Raji (cell line): Measurements from ENCODE around the gene ZNF277.

Source experiments
- POLR2A ChIP-seq: IDR thresholded peaks from 2 replicates; pipeline ENCODE4 v1.6.1; 2011; ENCODE audit warnings: low read depth, low read length, control low read depth; ENCODE audit not compliant: insufficient read depth

The ZNF277 gene

DNA sequence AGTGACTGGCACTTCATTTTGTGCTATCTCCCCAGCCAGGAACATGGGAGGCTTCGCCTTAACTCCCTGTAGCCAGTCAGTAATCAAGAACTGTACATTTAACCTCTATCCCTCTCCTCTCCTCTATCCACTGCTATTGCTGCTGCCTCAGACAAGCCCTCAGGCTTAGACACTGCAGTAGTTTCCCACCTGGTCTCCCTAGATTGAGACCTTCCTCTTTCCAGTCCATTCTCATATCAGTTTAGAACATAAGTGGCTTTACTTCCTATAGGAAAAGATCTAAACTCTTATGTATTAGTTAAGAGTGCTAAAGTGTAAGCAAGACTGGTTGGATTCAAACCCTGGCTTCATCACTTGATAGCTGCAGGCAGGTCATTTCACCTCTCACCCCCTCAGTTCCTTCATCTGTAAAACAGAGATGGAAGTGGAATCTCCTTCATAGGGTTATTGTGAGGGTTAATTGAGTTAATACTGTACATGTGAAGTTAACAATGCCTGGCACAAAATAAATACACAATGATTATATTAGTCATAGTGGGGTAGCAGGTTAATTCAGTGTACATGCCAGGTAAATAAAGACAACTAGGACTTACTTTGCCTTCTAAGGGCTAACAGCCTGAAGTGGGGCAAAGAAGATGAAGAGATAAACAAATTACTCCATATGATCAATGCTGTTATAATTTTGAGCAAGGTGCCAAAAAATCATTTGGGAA lies 76.1 kb downstream of the ZNF277 start:
- no peak for TF ChIP-seq POLR2A

DNA sequence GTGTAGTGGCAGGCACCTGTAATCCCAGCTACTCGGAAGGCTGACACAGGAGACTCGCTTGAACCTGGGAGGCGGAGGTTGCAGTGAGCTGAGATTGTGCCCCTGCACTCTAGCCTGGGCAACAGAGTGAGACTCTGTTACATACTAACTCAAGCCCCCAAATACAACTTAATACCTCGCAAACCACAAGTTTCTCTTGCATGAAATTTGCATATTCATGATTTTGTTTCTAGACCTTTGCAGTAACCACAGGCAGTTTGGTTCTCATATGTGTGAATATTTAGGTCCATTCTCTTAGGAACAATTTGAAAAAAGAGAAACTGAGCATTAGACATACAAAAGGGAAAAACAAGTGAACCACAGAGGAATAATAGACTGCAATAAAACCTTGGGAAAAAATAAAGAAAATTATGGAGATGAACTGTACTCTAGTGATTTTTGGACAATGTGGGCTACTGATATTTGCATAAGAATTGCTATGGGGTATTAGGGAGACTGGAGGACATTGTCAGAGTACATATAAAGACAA lies 77.0 kb downstream of the ZNF277 start:
- no peak for TF ChIP-seq POLR2A

DNA sequence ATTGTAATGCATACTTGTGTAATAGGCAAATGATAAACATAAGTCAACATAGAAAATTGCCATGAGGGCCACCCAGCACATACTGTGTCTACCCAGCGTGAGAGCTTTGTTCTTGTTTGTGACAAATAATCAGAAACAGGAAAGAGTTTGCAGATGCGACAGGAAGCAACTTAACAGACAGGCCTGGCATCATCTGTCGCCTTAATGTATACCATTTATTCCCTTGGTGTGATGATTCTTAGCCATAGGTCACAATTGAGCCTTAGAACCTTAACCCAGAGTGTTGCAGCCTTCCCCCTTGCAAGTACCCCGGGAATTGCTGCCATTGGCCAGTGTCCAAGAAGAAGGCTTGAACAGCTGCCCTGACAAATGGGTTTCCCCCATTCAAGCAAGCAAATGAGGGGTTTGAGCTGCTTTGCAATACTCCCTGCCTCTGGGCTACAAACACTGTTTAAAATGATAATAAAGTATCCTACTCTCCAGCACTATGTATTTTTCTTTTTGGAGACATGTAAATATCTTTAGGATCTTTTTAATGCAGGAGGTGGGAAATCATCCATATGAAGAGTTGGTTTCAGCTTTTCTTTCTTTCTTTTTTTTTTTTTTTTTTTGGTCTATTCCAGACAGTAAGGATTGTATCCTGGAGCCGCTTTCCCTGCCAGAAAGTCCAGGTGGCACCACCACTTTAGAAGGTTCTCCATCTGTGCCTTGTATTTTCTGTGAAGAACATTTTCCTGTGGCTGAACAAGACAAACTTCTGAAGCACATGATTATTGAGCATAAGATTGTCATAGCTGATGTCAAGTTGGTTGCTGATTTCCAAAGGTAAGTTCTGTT lies 80.0 kb downstream of the ZNF277 start:
- TF ChIP-seq POLR2A = no peak

DNA sequence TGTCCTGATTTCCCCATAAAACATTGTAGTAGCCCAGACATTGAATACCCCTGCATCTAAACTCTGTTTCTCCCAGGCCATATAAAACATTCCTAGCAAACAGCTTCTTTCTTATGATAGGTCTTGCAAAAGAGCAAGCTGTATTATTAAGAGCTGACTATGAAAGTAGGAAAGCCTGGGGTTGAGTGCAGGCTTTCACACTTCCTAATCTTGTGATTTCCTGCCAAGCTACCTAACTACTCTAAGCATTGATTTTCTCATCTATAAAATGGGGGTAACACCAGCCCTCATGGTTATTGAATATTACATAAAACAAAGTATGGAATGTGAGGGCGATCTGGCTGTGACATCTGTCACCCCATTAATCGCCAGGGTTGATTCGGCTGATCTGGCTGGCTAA lies 81.8 kb downstream of the ZNF277 start:
- TF ChIP-seq POLR2A = no peak

DNA sequence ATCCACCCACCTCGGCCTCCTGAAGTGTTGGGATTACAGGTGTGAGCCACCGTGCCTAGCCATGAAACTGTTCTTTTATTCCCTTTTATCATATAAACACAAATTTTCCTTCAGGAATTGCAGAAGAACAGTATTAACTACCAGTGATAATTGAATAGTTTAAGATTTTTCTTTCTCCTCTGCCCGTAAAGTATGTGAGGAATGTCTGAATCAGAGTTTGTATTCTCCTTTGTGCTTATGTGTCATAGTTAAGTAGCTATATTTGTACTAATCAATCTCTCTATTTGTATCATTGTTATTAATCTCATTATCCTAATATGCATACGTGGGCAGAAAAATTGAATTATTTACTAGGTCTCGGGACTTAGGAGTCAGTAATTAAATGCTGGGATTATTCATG lies 83.6 kb downstream of the ZNF277 start:
- no peak for TF ChIP-seq POLR2A

DNA sequence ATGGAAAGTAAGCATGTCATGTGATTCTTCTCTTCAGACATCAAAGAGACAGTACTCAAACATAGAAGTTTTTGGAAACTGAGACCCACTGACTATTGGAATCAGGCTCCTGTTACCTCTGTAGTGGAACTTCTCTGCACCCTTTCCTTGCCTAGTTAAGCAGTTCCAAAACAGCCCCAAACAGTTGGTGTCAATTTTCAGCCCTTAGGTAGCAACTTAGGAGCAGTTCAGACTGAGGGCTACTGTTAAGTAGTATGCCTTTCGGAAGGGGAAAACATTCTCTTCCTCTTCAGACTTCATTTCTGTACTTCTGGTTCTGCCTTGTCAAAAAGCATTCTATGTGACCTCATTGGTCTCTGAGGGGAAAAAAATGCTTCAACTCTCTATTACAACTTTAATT lies 85.7 kb downstream of the ZNF277 start:
- no peak for TF ChIP-seq POLR2A

DNA sequence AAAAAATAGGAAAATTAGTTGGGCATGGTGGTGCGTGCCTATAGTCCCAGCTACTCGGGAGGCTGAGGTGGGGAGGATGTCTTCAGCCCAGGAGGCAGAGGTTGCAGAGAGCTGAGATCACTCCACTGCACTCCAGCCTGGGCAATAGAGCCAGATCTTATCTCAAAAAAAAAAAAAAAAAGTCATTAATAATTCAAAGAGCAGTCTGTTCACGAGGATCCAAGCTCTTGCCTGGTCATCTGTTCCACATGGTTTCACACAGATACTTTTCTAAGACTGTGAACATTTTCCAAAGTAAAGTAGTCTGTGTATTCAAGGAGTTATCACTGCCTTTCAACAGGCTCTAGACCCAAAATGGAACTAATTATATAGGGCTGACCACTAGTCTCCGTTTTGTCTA lies 86.9 kb downstream of the ZNF277 start:
- no peak for TF ChIP-seq POLR2A

DNA sequence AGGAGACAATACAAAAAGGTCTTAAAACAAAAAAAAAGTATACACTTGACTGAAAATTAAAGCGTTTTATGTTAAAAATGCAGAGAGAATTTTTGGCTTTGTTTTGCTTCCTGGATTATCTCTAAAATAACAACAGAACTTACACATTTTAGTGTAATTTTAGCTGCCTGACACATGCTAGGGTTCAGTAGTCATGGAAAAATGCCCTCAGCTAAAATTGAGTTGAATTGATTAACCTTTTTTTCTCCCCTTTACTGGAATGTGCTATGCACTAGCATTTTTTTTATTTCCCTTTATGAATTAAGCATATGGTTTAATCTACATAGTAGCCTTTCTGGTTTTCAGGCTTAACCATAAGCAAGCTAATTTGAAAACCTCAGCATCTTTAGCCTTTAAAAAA lies 89.9 kb downstream of the ZNF277 start:
- no peak for TF ChIP-seq POLR2A

DNA sequence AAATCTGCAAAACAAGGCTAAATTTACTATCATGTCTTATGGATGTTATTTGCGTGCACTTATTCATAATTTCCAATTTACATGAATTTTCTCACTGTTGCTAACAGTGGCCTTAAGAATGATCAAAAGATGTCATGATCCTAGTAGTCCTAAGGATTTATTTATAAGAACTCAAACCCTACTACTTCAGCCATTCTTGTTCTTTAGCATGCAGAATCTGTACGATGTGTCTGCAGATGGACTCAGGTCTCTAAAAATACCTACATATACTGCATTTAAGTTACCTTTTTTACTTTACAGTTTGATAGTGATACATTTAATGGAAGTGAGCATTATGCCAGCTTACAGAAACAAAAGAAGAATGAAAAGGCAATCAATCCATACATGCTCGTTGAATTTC lies 91.2 kb downstream of the ZNF277 start:
- no peak for TF ChIP-seq POLR2A

DNA sequence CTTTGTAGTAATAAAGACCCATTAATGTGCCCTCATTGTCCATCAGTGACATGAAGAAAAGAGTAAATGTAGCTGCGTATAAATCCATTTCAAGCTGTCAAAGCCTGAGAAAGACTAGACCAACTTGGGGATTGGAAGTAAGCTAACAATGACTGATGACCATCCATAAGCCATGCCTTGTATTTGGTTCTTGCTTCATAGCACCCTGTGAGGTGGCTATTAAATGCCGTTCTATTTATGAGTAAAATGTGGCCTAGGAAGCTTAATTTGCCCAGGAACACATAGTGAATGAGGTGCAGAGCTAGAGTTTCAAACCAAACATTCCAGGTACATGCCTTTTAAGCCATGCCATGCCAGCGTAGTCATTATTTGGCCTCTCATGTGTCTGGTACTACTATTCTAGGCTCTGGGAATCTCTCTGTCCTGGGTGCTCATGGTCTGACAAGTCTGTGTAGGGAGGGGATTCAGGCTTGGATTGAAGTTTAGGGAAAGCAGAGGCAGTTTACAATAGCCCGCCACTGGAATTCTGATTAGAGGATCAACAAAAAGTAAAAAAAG lies 92.1 kb downstream of the ZNF277 start:
- no peak for TF ChIP-seq POLR2A

DNA sequence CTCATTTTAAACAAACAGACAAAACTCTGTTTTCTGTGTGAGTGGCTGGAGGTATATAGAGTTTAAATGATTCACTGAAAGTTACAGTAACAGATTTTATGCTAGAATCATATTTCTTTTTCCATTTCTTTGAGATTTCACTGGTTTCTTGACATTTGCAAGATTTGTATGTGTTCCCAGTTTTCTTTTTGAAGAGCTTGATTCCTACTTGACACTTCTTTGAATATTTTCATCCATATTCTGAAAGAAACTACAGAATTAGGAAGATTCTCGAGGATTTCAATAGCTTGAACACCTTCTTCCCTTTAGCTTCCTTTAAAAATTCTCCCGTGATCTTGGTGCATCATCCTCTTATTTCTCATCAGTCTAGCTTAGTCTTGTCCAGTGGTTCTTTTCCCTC lies 93.6 kb downstream of the ZNF277 start:
- no peak for TF ChIP-seq POLR2A

DNA sequence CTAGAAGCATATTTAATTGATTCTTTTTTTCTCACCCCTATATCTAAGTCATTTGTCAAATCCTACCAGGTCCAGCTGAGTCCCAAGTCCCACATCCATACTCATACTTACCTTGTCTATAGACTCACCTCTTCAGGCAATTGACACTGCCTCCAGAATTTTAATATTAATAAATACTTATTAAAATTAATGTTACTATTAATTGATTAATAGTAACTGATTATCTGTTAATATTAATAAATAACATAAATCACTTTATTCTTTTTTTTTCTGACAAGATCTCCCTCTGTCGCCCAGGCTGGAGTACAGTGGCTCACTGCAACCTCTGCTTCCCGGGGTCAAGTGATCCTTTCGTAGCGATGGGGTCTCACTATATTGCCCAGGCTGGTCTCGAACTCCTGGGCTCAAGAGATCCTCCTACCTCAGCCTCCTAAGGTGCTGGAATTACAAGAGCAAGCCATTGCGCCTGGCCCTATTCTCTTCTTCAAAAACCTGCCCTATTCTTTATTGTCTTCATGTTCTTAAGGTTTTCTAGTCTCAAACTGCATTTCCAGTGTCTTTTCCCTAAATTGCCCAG lies 94.4 kb downstream of the ZNF277 start:
- TF ChIP-seq POLR2A = no peak

DNA sequence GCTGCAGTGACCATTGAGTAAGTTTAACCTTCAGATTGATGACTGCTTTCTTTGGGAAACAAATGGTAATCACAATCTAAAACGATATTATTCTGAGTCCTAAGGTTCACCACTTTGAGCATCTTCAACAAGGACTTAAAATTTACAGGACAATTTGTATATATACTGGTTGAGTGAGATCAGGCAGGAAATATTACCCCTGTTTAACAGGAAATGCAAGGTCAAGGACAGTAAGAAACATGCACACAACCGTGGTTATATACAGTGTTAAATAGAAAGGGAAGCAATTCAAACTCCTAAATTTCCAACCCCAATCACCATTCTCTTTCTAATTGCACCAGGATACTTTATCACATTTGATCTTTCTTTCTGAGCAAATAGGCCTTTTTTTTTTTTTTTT lies 96.1 kb downstream of the ZNF277 start:
- no peak for TF ChIP-seq POLR2A

DNA sequence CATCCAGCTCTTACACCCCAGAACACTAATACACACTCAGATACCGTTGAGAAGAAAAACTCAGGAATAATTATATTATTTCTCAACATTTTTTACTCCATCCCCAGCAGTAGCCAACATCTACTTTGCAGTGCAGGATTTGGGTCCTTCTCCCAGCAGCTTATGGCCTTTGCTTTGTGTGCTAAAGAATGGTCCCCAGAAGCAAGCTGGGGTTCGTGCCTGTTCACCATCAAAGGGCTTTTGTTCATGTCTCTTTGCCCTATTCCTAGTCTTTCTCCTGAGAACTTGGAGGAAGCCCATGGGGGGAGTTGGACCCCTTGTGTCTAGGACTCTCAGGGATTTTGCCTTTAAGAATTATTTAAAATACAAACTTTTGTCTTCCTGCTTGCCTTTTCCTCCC lies 100.4 kb downstream of the ZNF277 start:
- TF ChIP-seq POLR2A = no peak

DNA sequence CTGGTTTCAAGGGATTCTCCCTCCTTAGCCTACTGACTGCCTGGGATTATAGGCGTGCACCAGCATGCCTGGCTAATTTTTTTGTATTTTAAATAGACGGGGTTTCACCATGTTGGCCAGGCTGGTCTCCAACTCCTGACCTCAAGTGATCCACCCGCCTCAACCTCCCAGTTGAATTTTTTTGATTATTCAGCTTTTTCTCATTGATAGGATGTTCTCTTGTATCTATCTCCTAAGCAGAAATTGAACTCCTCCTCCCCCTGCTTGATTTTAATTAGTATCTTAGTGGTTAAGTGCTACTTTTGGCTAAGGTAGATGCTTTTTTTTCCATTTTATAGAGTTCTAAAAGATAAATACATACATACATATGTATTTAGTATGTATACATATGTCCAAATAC lies 101.0 kb downstream of the ZNF277 start:
- no peak for TF ChIP-seq POLR2A

DNA sequence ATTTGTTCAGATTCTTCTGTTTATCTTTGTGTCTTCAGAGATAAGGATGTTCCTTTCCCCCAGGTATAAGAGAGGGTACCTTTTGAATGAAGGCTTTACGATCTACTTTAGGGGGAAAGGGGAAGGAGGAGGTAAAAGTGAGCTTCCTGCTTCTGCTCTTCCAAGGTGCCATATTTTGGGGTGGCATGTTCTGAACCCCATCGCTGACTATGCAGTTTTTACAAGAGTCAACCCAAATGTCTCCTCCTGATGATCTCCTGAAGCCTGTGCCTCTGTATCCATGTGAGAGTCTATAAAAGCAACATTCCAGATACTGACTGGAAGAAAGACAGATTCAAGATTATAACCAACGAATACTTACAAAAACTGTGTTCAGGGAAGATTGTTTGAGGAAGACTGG lies 102.5 kb downstream of the ZNF277 start:
- TF ChIP-seq POLR2A = no peak
